Measurements from ENCODE around the gene SBNO2. TPM values are rescaled to one million over a fixed set of nuclear protein-coding genes. Genes with fewer than 3 reads are reported as not detected.

The SBNO2 gene
- polyA plus RNA-seq, 3 donors: 0.71 to 75.0 (median 2.6) TPM

- Histone ChIP-seq H4K20me1 (ENCODE audit: insufficient read depth, low read length) (peaks cover 92% of the 10 kb centered on the region), H3K36me3 (replicated peaks in 1 of 2; ENCODE audit: control insufficient read depth in 1 of 2, insufficient read depth in 2 of 2, low read length in 2 of 2) (peaks cover 55 to 68% of the 10 kb centered on the region in 2 donors)
- WGBS (ENCODE audit: insufficient coverage): 92% methylated on average over 13 of the region's 17 CpGs
Observed at GRCh38 chr19:1128106-1128505, 46.0 kb downstream of the SBNO2 start.

GRCh38 chr19:1126984-1127760 lies 46.9 kb downstream of the SBNO2 start:
- Mint-ChIP-seq H3K36me3 (peaks cover 41 to 73% of the 10 kb centered on the region in 2 donors), H3K9me3 (peaks cover 0 to 3% (median 0%) of the 10 kb centered on the region in 7 donors), H3K27me3 (ENCODE audit: low read depth in 3 of 3) (peaks cover 0 to 2% (median 0%) of the 10 kb centered on the region in 3 donors), H3K27ac (peak overlapping the region in 5 of 7 donors; percentile 22 to 77 (median 66)), H3K4me3 (peak overlapping the region in 1 of 2 donors; percentile 24), H3K4me1 (peaks cover 16% of the 10 kb centered on the region)
- no peaks in the 10 kb centered on the region for H3K9me3 ChIP-seq (replicated peaks in 1 of 2; ENCODE audit: control insufficient read depth in 1 of 2, insufficient read depth in 1 of 2, low read length in 2 of 2)
- no peak overlapping the region for H3K4me3 ChIP-seq (replicated peaks in 1 of 3; ENCODE audit: low read depth in 2 of 3, low read length in 3 of 3)
- H3K9ac ChIP-seq (ENCODE audit: insufficient read depth, low read length, poor library complexity, severe bottlenecking): no peak overlapping the region
- no peak for TF ChIP-seq CTCF (IDR thresholded peaks at IDR 0.05)
- H4K20me1 ChIP-seq (ENCODE audit: insufficient read depth, low read length): peaks cover 97% of the 10 kb centered on the region
- no peak overlapping the region for H3K4me2 ChIP-seq (replicated peaks; ENCODE audit: extremely low read depth, low read length, poor library complexity, severe bottlenecking)
- intact Hi-C loops (cut with micrococcal nuclease): no loop called here
- H3K36me3 ChIP-seq (replicated peaks in 1 of 2; ENCODE audit: control insufficient read depth in 1 of 2, insufficient read depth in 2 of 2, low read length in 2 of 2): peaks cover 62 to 77% of the 10 kb centered on the region in 2 donors
- H3K4me1 ChIP-seq (ENCODE audit: control insufficient read depth in 1 of 2, insufficient read depth in 2 of 2, low read length in 2 of 2): peaks cover 14 to 20% of the 10 kb centered on the region in 2 donors
- DNase-seq: no peak
- peaks cover 58% of the 10 kb centered on the region for H3K79me2 ChIP-seq (ENCODE audit: insufficient read depth, low read length)
- no peak overlapping the region for H2AFZ ChIP-seq (ENCODE audit: insufficient read depth, low read depth, low read length, poor library complexity, severe bottlenecking)
- WGBS (ENCODE audit: insufficient coverage): 95% methylated on average over 33 of the region's 33 CpGs
- no peaks in the 10 kb centered on the region for H3K27me3 ChIP-seq (ENCODE audit: control insufficient read depth in 2 of 2, insufficient read depth in 2 of 2, low read length in 2 of 2)
- no peak overlapping the region for H3K27ac ChIP-seq (ENCODE audit: low read depth in 1 of 2, low read length in 2 of 2)

More at GRCh38 chr19:1128106-1128505, 46.0 kb downstream of the SBNO2 start:
- peaks cover 0 to 2% (median 0%) of the 10 kb centered on the region in 3 donors for H3K27me3 Mint-ChIP-seq (ENCODE audit: low read depth in 3 of 3)
- H3K79me2 ChIP-seq (ENCODE audit: insufficient read depth, low read length): peaks cover 60% of the 10 kb centered on the region
- H3K9me3 ChIP-seq (replicated peaks in 1 of 2; ENCODE audit: control insufficient read depth in 1 of 2, insufficient read depth in 1 of 2, low read length in 2 of 2): no peaks in the 10 kb centered on the region
- no peak overlapping the region for H3K4me2 ChIP-seq (replicated peaks; ENCODE audit: extremely low read depth, low read length, poor library complexity, severe bottlenecking)
- H3K9ac ChIP-seq (ENCODE audit: insufficient read depth, low read length, poor library complexity, severe bottlenecking): no peak overlapping the region
- H3K4me1 ChIP-seq (ENCODE audit: control insufficient read depth in 1 of 2, insufficient read depth in 2 of 2, low read length in 2 of 2): peaks cover 23 to 29% of the 10 kb centered on the region in 2 donors
- TF ChIP-seq CTCF (IDR thresholded peaks at IDR 0.05): no peak
- no peaks in the 10 kb centered on the region for H3K9me3 Mint-ChIP-seq
- no peak overlapping the region for H2AFZ ChIP-seq (ENCODE audit: insufficient read depth, low read depth, low read length, poor library complexity, severe bottlenecking)
- DNase-seq: no peak
- H3K4me1 Mint-ChIP-seq: peaks cover 20% of the 10 kb centered on the region
- no peak overlapping the region for H3K27ac ChIP-seq (ENCODE audit: low read depth in 1 of 2, low read length in 2 of 2)
- peaks cover 37 to 66% of the 10 kb centered on the region in 2 donors for H3K36me3 Mint-ChIP-seq
- intact Hi-C loops (cut with micrococcal nuclease): no loop called here
- peak overlapping the region in 3 of 7 donors; percentile 37 to 70 (median 50) for H3K27ac Mint-ChIP-seq
- no peaks in the 10 kb centered on the region for H3K27me3 ChIP-seq (ENCODE audit: control insufficient read depth in 2 of 2, insufficient read depth in 2 of 2, low read length in 2 of 2)
- no peak overlapping the region for H3K4me3 ChIP-seq (replicated peaks in 1 of 3; ENCODE audit: low read depth in 2 of 3, low read length in 3 of 3)
- H3K4me3 Mint-ChIP-seq: no peak overlapping the region
